ENCODE data around the gene BNC2. TPM values are rescaled to one million over a fixed set of nuclear protein-coding genes. Genes with fewer than 3 reads are reported as not detected.

BNC2 gene
- total RNA-seq, 4 donors from 2014 or later: 17.2 to 26.7 (median 20.1) TPM

- no peak for TF ChIP-seq CTCF (IDR thresholded peaks at IDR 0.05; ENCODE audit: low read depth)
Observed at GRCh38 chr9:16412740-16413139, 457.7 kb downstream of the BNC2 start.

- TF ChIP-seq CTCF (IDR thresholded peaks at IDR 0.05; ENCODE audit: low read depth): no peak
Observed at GRCh38 chr9:16411311-16411710, 459.2 kb downstream of the BNC2 start.

- TF ChIP-seq CTCF (IDR thresholded peaks at IDR 0.05; ENCODE audit: low read depth): no peak
Observed at GRCh38 chr9:16410601-16411280, 459.7 kb downstream of the BNC2 start.

DNA sequence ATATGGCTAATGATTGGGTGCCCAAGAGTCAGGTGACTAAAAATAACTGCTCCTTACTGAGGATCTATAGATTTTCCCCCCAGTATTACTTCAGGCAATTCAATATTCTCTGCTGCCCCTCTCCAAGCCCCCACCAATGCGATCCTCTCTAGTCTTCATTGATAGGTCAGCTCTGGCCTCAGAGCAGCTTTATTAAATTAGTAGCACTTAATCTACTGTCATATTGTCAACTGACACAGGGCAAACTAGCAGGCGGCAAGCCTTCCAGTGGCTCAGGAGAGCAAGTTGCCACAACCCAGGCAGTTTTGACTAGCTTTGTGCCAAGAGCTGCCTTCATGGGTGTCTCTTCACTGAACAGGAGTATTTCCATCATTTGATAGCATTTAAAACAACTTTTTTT lies 462.9 kb downstream of the BNC2 start:
- no peak for TF ChIP-seq CTCF (IDR thresholded peaks at IDR 0.05; ENCODE audit: low read depth)

- TF ChIP-seq CTCF (IDR thresholded peaks at IDR 0.05; ENCODE audit: low read depth): no peak
Observed at GRCh38 chr9:16406526-16407225, 463.8 kb downstream of the BNC2 start.

GRCh38 chr9:16405421-16405820 lies 465.0 kb downstream of the BNC2 start:
- TF ChIP-seq CTCF (IDR thresholded peaks at IDR 0.05; ENCODE audit: low read depth): no peak

DNA sequence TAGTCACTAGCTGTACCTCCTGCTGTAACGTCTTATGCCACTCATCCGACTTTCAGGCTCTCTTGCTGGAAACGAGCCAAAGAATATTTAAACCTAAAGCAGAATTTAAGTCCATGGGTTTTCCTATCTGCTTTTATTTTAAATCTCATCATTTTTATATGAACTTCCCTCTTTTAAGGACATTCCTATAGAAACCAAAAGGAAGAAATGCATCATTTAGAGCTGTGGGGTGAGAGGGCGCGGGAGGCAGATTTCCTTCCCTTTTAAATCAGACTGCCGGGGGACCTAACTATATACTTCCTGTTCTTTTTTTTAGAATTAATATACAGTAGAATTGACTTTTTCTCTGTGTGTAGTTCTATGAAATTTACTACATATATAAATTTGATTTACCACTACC lies 468.8 kb downstream of the BNC2 start:
- TF ChIP-seq CTCF (IDR thresholded peaks at IDR 0.05; ENCODE audit: low read depth): no peak

Data from subcutaneous adipose tissue (tissue), 4 donors.